GM12873 (cell line): ENCODE data around the gene ZBTB16.

Source experiments
- TF ChIP-seq, protein P1 (sequence below): IDR thresholded peaks from 2 replicates; pipeline ENCODE4 v1.5.1; 2012; ENCODE audit warnings: low read depth, mild to moderate bottlenecking, moderate library complexity, low read length, control low read depth; ENCODE audit not compliant: insufficient read depth; ENCODE audit errors: missing control alignments

The ZBTB16 gene

DNA sequence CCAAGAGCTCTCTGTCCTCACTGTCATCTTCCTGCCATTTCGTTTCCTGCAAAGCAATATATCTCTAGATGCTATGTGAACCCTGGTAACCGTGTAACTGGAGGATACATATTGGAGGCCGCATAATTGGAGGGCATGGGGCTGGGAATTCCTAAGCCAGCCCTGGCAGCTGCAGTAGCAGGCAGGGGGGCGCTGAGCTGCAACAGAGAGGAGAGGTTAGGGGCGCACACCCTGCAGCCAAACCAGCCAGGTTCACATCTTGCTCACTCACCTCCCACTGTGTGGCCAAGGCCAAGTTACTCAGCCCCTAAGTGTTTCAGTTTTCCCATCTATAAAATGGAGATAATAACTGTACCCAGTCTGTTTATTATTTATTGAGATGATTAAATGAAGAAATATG, 39.9 kb upstream of the ZBTB16 start:
- TF ChIP-seq, protein P1, sequence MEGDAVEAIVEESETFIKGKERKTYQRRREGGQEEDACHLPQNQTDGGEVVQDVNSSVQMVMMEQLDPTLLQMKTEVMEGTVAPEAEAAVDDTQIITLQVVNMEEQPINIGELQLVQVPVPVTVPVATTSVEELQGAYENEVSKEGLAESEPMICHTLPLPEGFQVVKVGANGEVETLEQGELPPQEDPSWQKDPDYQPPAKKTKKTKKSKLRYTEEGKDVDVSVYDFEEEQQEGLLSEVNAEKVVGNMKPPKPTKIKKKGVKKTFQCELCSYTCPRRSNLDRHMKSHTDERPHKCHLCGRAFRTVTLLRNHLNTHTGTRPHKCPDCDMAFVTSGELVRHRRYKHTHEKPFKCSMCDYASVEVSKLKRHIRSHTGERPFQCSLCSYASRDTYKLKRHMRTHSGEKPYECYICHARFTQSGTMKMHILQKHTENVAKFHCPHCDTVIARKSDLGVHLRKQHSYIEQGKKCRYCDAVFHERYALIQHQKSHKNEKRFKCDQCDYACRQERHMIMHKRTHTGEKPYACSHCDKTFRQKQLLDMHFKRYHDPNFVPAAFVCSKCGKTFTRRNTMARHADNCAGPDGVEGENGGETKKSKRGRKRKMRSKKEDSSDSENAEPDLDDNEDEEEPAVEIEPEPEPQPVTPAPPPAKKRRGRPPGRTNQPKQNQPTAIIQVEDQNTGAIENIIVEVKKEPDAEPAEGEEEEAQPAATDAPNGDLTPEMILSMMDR, result no peak

DNA sequence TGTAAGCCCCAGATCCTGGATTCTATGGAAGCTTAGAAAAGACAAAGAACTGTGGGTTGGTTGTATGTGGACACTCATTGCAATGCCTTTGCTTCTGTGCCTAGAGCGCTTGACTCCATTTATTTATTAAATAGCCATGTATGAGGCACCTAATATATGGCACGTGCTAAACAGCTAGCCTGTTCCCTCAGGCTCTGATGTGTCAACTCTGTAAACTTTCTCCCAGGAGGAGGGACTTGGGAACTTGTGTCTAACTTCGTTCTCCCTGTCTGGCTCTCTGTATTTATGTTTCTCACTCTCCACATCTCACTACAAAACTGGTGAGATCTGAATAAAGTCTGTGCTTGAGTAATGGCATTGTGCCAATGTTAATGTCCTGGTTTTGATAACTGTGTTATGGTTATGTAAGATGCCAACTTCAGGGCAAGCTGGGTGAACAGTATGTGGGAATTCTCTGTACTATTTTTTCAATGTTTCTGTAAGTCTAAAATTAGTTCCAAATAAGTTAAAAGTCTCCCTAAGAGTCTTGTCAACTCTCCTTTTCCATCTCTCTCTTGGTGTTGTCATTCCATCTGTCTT, 34.1 kb upstream of the ZBTB16 start:
- TF ChIP-seq, protein P1, result no peak

DNA sequence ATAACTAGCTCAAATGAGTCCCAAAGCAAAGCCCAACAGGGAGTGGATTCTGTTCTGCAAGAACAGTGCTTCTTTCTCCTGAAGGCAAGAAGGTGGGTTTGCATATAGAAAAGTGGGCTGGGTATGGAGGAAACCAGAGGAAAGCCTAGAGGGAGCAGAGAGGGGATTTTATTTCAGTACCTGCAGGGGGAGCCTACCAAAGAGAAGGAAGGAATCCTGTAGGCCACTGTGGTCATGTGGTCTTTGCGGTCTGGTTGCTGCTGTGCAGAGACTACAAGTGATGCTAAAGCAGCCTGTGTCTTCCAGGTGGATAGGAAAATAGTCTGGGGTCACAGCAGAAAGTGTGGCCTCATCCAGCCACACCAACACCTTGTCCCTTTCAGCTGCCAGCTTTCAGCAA, 33.2 kb upstream of the ZBTB16 start:
- TF ChIP-seq, protein P1, result peak; percentile 13

DNA sequence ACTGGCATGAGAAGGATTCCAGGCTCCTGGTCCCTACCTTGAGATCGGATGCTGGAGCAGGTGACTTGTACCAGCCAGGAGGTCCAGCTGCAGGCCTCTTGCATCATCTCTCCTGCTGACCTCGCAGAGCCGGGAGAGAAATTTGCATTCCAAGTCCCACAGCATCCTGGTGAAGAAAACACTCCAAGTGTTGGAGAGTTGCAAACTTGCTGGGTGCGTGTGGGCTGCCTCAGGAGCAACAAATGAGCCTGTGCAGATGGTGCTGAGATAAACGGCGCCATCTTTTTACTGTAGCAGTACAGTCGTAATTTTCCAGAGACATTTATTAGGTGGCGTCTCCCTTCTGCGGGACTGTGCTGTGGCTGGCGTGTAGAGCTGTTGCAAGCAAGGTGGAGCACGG, 32.1 kb upstream of the ZBTB16 start:
- TF ChIP-seq, protein P1, result no peak

DNA sequence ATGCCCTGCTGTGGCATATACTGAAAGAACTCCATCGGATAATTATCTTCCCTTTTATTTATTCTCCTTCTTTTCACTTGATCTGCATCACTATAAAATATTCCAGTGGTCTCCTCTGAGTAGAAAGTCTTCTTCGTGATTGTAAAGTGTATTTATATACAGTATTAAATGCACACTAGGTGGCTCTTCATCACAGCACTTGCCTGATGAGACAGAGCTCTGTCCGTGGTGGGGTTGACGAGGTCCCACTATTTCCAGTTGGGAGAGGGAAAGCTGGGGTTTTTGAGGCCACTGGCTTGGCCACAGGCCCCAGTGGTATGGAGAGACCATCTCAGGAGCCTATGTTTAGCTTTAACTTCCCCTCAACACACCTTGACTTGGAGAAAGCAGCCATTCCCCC, 31.6 kb upstream of the ZBTB16 start:
- TF ChIP-seq, protein P1, result no peak

DNA sequence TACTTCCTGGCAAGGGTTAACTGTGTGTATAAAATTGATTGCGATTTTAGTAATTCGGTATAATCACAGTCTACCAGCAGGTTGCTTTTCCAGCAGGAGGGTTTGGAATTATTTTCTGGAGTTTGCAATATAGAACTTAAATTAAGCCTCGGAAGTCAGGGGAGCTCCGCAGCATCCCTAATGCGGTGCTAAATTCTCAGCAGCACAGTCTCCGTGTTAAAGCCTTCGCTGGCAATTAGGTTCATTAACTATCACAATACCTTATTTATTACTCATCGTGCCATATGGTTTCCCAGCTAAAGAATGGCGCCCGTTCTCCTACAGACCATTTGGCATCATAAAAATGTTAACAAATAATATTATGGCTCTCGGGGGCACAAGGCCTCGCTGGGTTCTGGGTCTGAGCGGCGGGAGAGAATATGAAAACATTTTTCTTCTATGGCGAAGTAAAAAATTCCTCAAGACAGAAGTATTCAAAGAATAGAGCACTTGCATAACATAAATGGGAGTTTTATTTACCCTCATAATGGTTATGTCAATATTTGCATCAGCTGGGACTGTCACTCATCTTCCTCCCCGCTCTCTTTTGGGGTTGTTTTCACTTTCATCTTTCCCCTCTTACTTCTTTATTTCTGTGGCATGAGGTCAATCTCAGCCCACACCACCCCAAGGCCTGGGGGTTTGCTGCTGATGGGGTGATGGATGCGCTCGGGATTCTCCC, 28.1 kb upstream of the ZBTB16 start:
- TF ChIP-seq, protein P1, result no peak

DNA sequence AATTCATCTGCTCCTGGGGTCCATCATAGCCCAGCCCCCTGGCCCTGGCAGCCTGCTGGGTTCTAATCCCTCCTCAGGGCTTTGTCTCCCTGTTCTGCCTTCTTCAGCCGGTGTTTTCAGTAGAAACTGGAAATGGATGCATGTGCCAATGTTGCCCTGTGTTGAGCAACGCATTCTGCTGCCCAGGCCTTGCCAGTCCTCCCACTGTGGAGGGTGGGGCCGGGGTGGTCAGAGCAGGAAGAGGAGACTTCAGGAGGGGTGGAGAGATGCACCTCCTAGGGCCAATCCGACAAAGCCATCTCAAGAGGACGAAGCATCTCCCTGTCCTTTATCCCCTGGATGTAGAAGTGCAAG, 27.6 kb upstream of the ZBTB16 start:
- TF ChIP-seq, protein P1, result no peak
